MCF 10A (cell line): ENCODE results near the gene CNOT8. TPM values are rescaled to one million over a fixed set of nuclear protein-coding genes. Genes with fewer than 3 reads are reported as not detected.

Source experiments
- BruUV-seq: library from RNA; stranded (reverse); fragments of 400-500 nt; replicated peaks from 2 replicates; lab custom pipeline; 2021; lab: Mats Ljungman, UMichigan
- CTCF ChIA-PET: fragments of 300-600 bp; sonication (Branson Sonifier 250); formaldehyde crosslinking; extraction: SDS; loops from one replicate; lab custom pipeline; 2021; ENCODE audit warnings: antibody characterized with exemption, inconsistent platforms; lab: Yijun Ruan, JAX
- POLR2A ChIA-PET: fragments of 300-600, 350-650 bp; sonication (Branson Sonifier 250); formaldehyde crosslinking; extraction: SDS; loops from one replicate; lab custom pipeline; 2020; ENCODE audit warnings: antibody characterized with exemption, inconsistent platforms; lab: Yijun Ruan, JAX
- DNase-seq: peaks from one replicate; pipeline ENCODE4 v3.0.0-alpha.2; 2018; ENCODE audit not compliant: unreplicated experiment
- H3K27ac Mint-ChIP-seq: one replicate; pipeline ENCODE4 v1.8.0; 2022; ENCODE audit warnings: mild to moderate bottlenecking, low read depth, mixed read lengths; ENCODE audit not compliant: unreplicated experiment
- H3K27me3 Mint-ChIP-seq: one replicate; pipeline ENCODE4 v1.8.0; 2022; ENCODE audit warnings: mixed read lengths; ENCODE audit not compliant: insufficient read depth, unreplicated experiment
- H3K36me3 Mint-ChIP-seq: one replicate; pipeline ENCODE4 v1.8.0; 2022; ENCODE audit warnings: mild to moderate bottlenecking, moderate library complexity, mixed read lengths; ENCODE audit not compliant: insufficient read depth, unreplicated experiment
- H3K4me1 Mint-ChIP-seq: one replicate; pipeline ENCODE4 v1.8.0; 2022; ENCODE audit warnings: mixed read lengths; ENCODE audit not compliant: insufficient read depth, unreplicated experiment
- H3K4me3 Mint-ChIP-seq: one replicate; pipeline ENCODE4 v1.8.0; 2022; ENCODE audit warnings: mild to moderate bottlenecking, moderate library complexity, mixed read lengths; ENCODE audit not compliant: unreplicated experiment
- H3K9me3 Mint-ChIP-seq: one replicate; pipeline ENCODE4 v1.8.0; 2022; ENCODE audit warnings: mixed read lengths; ENCODE audit not compliant: unreplicated experiment
- CTCF ChIP-seq: fragments of 200-600 bp; IDR thresholded peaks from one replicate; pipeline ENCODE4 v1.8.0; 2022; ENCODE audit warnings: antibody characterized with exemption, mild to moderate bottlenecking; ENCODE audit not compliant: unreplicated experiment
- intact Hi-C: fragments of 100-400 bp; cut with micrococcal nuclease; formaldehyde crosslinking; loops from 2 replicates; pipeline ENCODE4 v1.14.1; 2022
- total RNA-seq: library from RNA; stranded (reverse); gene quantifications from 2 replicates; pipeline ENCODE4 v1.2.3, GENCODE V29; 2022

The CNOT8 gene
- total RNA-seq, 1 experiment from 2014 or later: 52.3 TPM

GRCh38 chr5:154896562-154897165 lies 38.2 kb downstream of the CNOT8 start:
- ChIA-PET POLR2A (interaction anchor here (1.2 kb wide), 1 partner anchor 38 kb away, joined by 3 read pairs; the partner anchor contains the start of gene CNOT8), CTCF (interaction anchor here (0.5 to 1.2 kb wide), 6 partner anchors 13 to 255 kb away, joined by 3 to 4 read pairs (median 3); no protein-coding TSS in a partner anchor)
- Mint-ChIP-seq H3K4me1 (no peaks in the 10 kb centered on the region), H3K9me3 (no peaks in the 10 kb centered on the region), H3K36me3 (peaks cover 94% of the 10 kb centered on the region), H3K27me3 (no peaks in the 10 kb centered on the region), H3K27ac (no peak overlapping the region), H3K4me3 (no peak overlapping the region)
- TF ChIP-seq CTCF: no peak
- intact Hi-C loops: no loop called here
- no peak for DNase-seq
- no TSS peak for BruUV-seq

- no peak for TF ChIP-seq CTCF
- H3K9me3 Mint-ChIP-seq: no peaks in the 10 kb centered on the region
- peaks cover 93% of the 10 kb centered on the region for H3K36me3 Mint-ChIP-seq
- intact Hi-C loops: no loop called here
- no peaks in the 10 kb centered on the region for H3K4me1 Mint-ChIP-seq
- no peak for DNase-seq
- no peak overlapping the region for H3K4me3 Mint-ChIP-seq
- ChIA-PET CTCF (interaction anchor here (0.6 to 1.0 kb wide), 3 partner anchors 29 to 674 kb away, joined by 3 read pairs; no protein-coding TSS in a partner anchor), POLR2A (no interaction called here)
- H3K27ac Mint-ChIP-seq: no peak overlapping the region
- no TSS peak for BruUV-seq
- H3K27me3 Mint-ChIP-seq: no peaks in the 10 kb centered on the region
Observed at GRCh38 chr5:154898210-154898609, 39.8 kb downstream of the CNOT8 start.

- no peak for TF ChIP-seq CTCF
- Mint-ChIP-seq H3K4me3 (no peak overlapping the region), H3K27ac (no peak overlapping the region), H3K9me3 (no peaks in the 10 kb centered on the region), H3K36me3 (peaks cover 93% of the 10 kb centered on the region), H3K4me1 (no peaks in the 10 kb centered on the region), H3K27me3 (no peaks in the 10 kb centered on the region)
- DNase-seq: no peak
- ChIA-PET POLR2A (interaction anchor here (1.0 kb wide), 1 partner anchor 49 kb away, joined by 3 read pairs; the partner anchor contains the start of gene FAXDC2), CTCF (interaction anchor here (0.6 to 1.0 kb wide), 3 partner anchors 31 to 827 kb away, joined by 3 to 4 read pairs (median 3); no protein-coding TSS in a partner anchor)
- intact Hi-C loops: no loop called here
- BruUV-seq: no TSS peak
Observed at GRCh38 chr5:154899151-154899816, 40.9 kb downstream of the CNOT8 start.

- Mint-ChIP-seq H3K4me1 (no peaks in the 10 kb centered on the region), H3K27me3 (no peaks in the 10 kb centered on the region), H3K27ac (no peak overlapping the region), H3K4me3 (no peak overlapping the region), H3K36me3 (peaks cover 93% of the 10 kb centered on the region), H3K9me3 (no peaks in the 10 kb centered on the region)
- BruUV-seq: no TSS peak
- TF ChIP-seq CTCF: no peak
- DNase-seq: no peak
- CTCF ChIA-PET: interaction anchor here (0.6 to 1.5 kb wide), 5 partner anchors 21 to 919 kb away, joined by 3 to 4 read pairs (median 3); no protein-coding TSS in a partner anchor
- intact Hi-C loops: loop anchor here (10.0 kb wide), 1 partner anchor 245 kb away; no protein-coding TSS in a partner anchor
- POLR2A ChIA-PET: no interaction called here
Observed at GRCh38 chr5:154900066-154900465, 41.6 kb downstream of the CNOT8 start.
